Aorta (tissue), 5 donors: Measurements from ENCODE around the gene WDR19. TPM values are rescaled to one million over a fixed set of nuclear protein-coding genes. Genes with fewer than 3 reads are reported as not detected.
A peak's percentile ranks its signal among the peaks of the same experiment; 100 is the strongest.

Experiments used
- ATAC-seq: fragments of 200-7000 bp; cut with Tn5 transposase; one replicate; pipeline ENCODE4 v1.9.1; 2022; ENCODE audit warnings: moderate library complexity; ENCODE audit not compliant: low FRiP score
- DNase-seq, 2 donors: peaks; one replicate each; pipeline ENCODE4 v3.0.0-alpha.2; 2020
- H3K27ac ChIP-seq, 2 donors: one replicate each; pipeline ENCODE4 v1.5.1; 2013; ENCODE audit warnings: low read length in 2 of 2, mild to moderate bottlenecking in 2 of 2, moderate library complexity in 2 of 2, control low read depth in 1 of 2, inconsistent platforms in 1 of 2, low read depth in 1 of 2
- H3K27me3 ChIP-seq, 2 donors: one replicate each; pipeline ENCODE4 v1.6.1; 2013; ENCODE audit warnings: control low read depth in 1 of 2, low read length in 1 of 2, mild to moderate bottlenecking in 1 of 2, moderate library complexity in 1 of 2; ENCODE audit not compliant: insufficient read depth in 2 of 2, control insufficient read depth in 1 of 2
- H3K36me3 ChIP-seq, 2 donors: one replicate each; pipeline ENCODE4 v1.6.1; 2013; ENCODE audit warnings: control low read depth in 1 of 2, low read length in 1 of 2, mild to moderate bottlenecking in 1 of 2; ENCODE audit not compliant: insufficient read depth in 2 of 2, control insufficient read depth in 1 of 2
- H3K4me1 ChIP-seq, 2 donors: one replicate each; pipeline ENCODE4 v1.6.1; 2013; ENCODE audit warnings: low read length in 2 of 2, control low read depth in 1 of 2, mild to moderate bottlenecking in 1 of 2, moderate library complexity in 1 of 2; ENCODE audit not compliant: insufficient read depth in 2 of 2, control insufficient read depth in 1 of 2
- H3K4me3 ChIP-seq, 2 donors: one replicate each; pipeline ENCODE4 v1.5.1; 2013; ENCODE audit warnings: low read length in 2 of 2, control low read depth in 1 of 2, mild to moderate bottlenecking in 1 of 2
- H3K9me3 ChIP-seq: one replicate; pipeline ENCODE4 v1.6.1; 2013; ENCODE audit warnings: mild to moderate bottlenecking, low read length; ENCODE audit not compliant: control insufficient read depth
- WGBS, 2 donors: extraction: QIAGEN DNeasy Blood & Tissue Kit; methylation state at CpG; one replicate each; pipeline ENCODE4 v1.1.7; 2013; 5-methylcytosine and 5-hydroxymethylcytosine counted together
- intact Hi-C, 2 donors: fragments of 100-400 bp; cut with DNase I; formaldehyde crosslinking; loops; one replicate each; pipeline versions ENCODE4 v1.14.2 to v1.15.0; 2022
- polyA plus RNA-seq, 2 donors: library from polyadenylated mRNA; stranded (reverse); fragments of 200-250 nt; gene quantifications; one replicate each; pipeline ENCODE4 v1.2.3, GENCODE V29; 2013
- total RNA-seq, 2 donors: library from RNA; stranded (reverse); fragmentation: NEBNext Ultra II Directional; extraction: Animal tissue kit (Norgen Biotek cat#: 25700); gene quantifications; one replicate each; pipeline ENCODE4 v1.2.1, GENCODE V29; 2021
- donor health status: healthy with polysubstance abuse.
- donor health status: Bipolar disorder and iron deficiency.
- donor health status: DM: no; HTN: no; CAD: no.
- donor health status: DM: no; HTN: no; CAD: no.
- donor health status: DM: yes; HTN: yes; CAD: no.

The WDR19 gene
- total and polyA plus RNA-seq, 4 donors = 24.0 to 86.9 (median 52.1) TPM

DNA sequence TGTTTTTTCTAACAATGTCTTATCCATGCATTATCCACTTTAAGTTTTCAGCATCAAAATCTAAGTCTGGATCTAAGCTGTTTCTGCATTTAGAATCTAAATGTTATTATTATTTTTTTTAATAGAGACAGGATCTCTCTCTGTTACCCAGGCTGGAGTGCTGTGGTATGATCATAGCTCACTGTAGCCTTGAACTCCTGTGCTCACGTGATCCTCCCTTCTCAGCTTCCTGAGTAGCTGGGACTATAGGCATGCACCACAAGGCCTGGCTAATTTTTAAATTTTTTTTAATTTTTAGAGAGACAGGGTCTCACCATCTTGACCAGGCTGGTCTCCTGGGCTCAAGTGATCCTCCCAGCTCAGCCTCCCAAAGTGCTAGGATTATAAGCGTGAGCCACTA lies 52.7 kb downstream of the WDR19 start:
- H3K9me3 ChIP-seq = no peaks in the 10 kb centered on the region
- WGBS, 2 donors = 95 to 96% methylated on average over 2 of the region's 2 CpGs
- ATAC-seq = no peak
- H3K4me3 ChIP-seq = no peak overlapping the region
- H3K36me3 ChIP-seq = peaks cover 0 to 2% of the 10 kb centered on the region in 2 donors
- no peaks in the 10 kb centered on the region for H3K27me3 ChIP-seq
- no peak for DNase-seq
- H3K4me1 ChIP-seq = peaks cover 0 to 4% of the 10 kb centered on the region in 2 donors
- intact Hi-C loops = loop anchor here in 1 of 2 donors (5.0 kb wide), 1 partner anchor 53 kb away; the partner anchor contains the start of gene WDR19
- H3K27ac ChIP-seq = no peak overlapping the region

GRCh38 chr4:39235696-39236095 lies 53.4 kb downstream of the WDR19 start:
- WGBS, 2 donors = 3 to 7% methylated on average over 2 of the region's 2 CpGs
- Histone ChIP-seq H3K4me1 (peaks cover 0 to 4% of the 10 kb centered on the region in 2 donors), H3K9me3 (no peaks in the 10 kb centered on the region), H3K27ac (no peak overlapping the region), H3K4me3 (no peak overlapping the region), H3K36me3 (peaks cover 0 to 2% of the 10 kb centered on the region in 2 donors), H3K27me3 (no peaks in the 10 kb centered on the region)
- ATAC-seq = no peak
- intact Hi-C loops = loop anchor here in 1 of 2 donors (2.0 to 5.0 kb wide), 2 partner anchors 21 to 53 kb away; partner anchors contain the start of gene WDR19
- no peak for DNase-seq

- no peaks in the 10 kb centered on the region for H3K36me3 ChIP-seq
- H3K4me3 ChIP-seq = no peak overlapping the region
- H3K27me3 ChIP-seq = no peaks in the 10 kb centered on the region
- DNase-seq = no peak
- intact Hi-C loops = loop anchor here in 1 of 2 donors (2.0 to 5.0 kb wide), 2 partner anchors 20 to 55 kb away; partner anchors contain the start of gene WDR19
- ATAC-seq = no peak
- peak overlapping the region in 1 of 2 donors; percentile 5 for H3K27ac ChIP-seq
- no peaks in the 10 kb centered on the region for H3K9me3 ChIP-seq
- 66 to 87% methylated on average over 3 of the region's 3 CpGs for WGBS, 2 donors
- H3K4me1 ChIP-seq = peaks cover 0 to 4% of the 10 kb centered on the region in 2 donors
These were observed 54.9 kb downstream of the WDR19 start for GRCh38 chr4:39237179-39237578.

DNA sequence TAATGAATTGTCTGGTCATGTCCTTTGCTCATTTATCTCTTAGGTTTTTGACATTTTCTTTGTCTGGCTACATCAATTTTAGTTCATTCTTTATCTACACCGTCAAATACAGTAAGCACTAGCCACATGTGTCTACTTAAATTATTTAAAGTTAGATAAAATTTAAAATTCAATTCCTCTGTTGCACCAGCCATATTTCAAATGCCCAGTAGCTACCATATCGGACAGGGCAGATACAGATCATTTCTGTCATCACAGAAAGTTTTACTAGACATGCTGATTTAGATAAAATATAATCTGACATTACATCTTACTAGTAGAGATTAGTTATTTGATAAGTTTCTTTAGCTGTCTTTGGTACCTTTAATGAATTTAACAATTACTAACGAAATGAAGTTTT lies 61.1 kb downstream of the WDR19 start:
- no peak overlapping the region for H3K4me3 ChIP-seq
- peaks cover 0 to 1% of the 10 kb centered on the region in 2 donors for H3K36me3 ChIP-seq
- no peaks in the 10 kb centered on the region for H3K27me3 ChIP-seq
- no peaks in the 10 kb centered on the region for H3K4me1 ChIP-seq
- peaks cover 1% of the 10 kb centered on the region for H3K9me3 ChIP-seq
- ATAC-seq = no peak
- no peak for DNase-seq
- 96 to 98% methylated on average over 3 of the region's 3 CpGs for WGBS, 2 donors
- intact Hi-C loops = no loop called here
- no peak overlapping the region for H3K27ac ChIP-seq

DNA sequence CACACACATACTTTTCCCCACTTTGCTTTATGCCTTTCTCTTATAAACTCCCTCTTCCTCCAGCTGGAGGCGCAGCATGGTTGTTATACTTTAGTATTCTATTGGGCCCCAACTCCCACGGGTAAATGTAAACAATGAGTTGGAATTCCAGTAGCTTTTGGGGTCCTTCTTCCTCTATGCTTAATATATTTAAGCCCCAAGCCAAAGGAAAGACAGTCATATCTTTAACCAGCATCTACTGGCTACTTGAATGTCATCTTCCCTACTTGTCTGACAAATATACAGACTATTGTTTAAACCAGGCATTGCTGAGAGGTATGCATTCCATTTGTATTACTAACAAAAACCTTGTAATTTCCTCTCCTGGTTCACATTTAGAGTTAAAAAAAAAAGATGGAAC lies 72.9 kb downstream of the WDR19 start:
- no peaks in the 10 kb centered on the region for H3K9me3 ChIP-seq
- intact Hi-C loops = no loop called here
- H3K27ac ChIP-seq = peak overlapping the region in 1 of 2 donors; percentile 67
- H3K36me3 ChIP-seq = no peaks in the 10 kb centered on the region
- no peaks in the 10 kb centered on the region for H3K27me3 ChIP-seq
- DNase-seq (no peak), ATAC-seq (no peak)
- H3K4me1 ChIP-seq = peaks cover 0 to 4% of the 10 kb centered on the region in 2 donors
- 75 to 80% methylated on average over 2 of the region's 2 CpGs for WGBS, 2 donors
- H3K4me3 ChIP-seq = no peak overlapping the region

DNA sequence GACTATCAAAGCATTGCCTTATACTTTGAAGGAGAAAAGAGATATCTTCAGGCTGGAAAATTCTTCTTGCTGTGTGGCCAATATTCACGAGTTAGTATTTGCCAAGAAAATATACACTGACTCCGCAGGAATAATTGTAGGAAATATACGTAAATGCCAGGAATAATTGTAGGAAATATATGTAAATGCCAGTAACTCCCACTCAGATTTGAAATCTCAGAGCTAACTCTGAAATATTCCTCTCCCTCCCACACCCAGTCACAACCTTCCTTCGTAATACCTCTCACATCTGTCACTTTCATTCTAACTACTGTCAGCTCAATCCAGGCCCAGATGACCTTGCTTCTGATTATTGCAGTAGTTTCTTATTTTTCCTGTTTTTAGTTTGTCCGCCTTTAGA lies 73.5 kb downstream of the WDR19 start:
- ATAC-seq (peak; percentile 15), DNase-seq (no peak)
- Histone ChIP-seq H3K27ac (peak overlapping the region; percentile 59 to 94), H3K27me3 (no peaks in the 10 kb centered on the region), H3K4me1 (peaks cover 0 to 4% of the 10 kb centered on the region in 2 donors), H3K9me3 (no peaks in the 10 kb centered on the region), H3K36me3 (no peaks in the 10 kb centered on the region), H3K4me3 (no peak overlapping the region)
- WGBS, 2 donors = 29 to 34% methylated on average over 5 of the region's 5 CpGs
- intact Hi-C loops = loop anchor here in 1 of 2 donors (1.0 to 2.0 kb wide), 2 partner anchors 19 to 74 kb away; partner anchors contain the start of gene WDR19

DNA sequence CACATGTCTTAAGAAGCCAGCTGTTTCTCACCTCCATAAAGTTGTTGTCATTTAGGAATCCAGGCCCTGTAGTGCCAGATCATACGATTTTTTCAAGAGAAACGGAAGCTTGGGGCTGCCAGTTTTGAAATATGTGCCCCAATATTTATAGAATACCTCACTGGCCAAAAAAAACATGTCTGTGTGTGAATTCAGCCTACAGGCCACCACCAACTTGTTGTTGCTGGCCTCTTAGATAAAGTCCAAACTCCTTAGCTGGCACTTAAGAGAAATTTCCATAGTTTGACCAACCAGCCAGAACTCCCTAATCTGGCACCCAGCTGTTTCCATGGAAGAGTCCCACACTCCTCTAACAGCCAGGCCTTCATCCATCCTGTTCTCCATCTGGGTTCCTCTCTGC lies 74.1 kb downstream of the WDR19 start:
- no peaks in the 10 kb centered on the region for H3K36me3 ChIP-seq

GRCh38 chr4:39259571-39260330 lies 77.4 kb downstream of the WDR19 start:
- DNase-seq (no peak), ATAC-seq (no peak)
- Histone ChIP-seq H3K4me3 (no peak overlapping the region), H3K36me3 (no peaks in the 10 kb centered on the region), H3K9me3 (no peaks in the 10 kb centered on the region), H3K4me1 (peaks cover 0 to 4% of the 10 kb centered on the region in 2 donors), H3K27ac (no peak overlapping the region), H3K27me3 (no peaks in the 10 kb centered on the region)
- WGBS, 2 donors = 96 to 99% methylated on average over 4 of the region's 4 CpGs
- intact Hi-C loops = no loop called here

More for the DNA sequence above, 74.1 kb downstream of the WDR19 start:
- DNase-seq (peak in 1 of 2 donors; percentile 55), ATAC-seq (peak; percentile 81)
- H3K4me1 ChIP-seq = peaks cover 0 to 4% of the 10 kb centered on the region in 2 donors
- no peak overlapping the region for H3K4me3 ChIP-seq
- H3K27ac ChIP-seq = peak overlapping the region; percentile 59 to 94
- H3K27me3 ChIP-seq = no peaks in the 10 kb centered on the region
- 0 to 5% methylated on average over 2 of the region's 2 CpGs for WGBS, 2 donors
- no peaks in the 10 kb centered on the region for H3K9me3 ChIP-seq
- intact Hi-C loops = loop anchor here in 1 of 2 donors (1.0 to 2.0 kb wide), 2 partner anchors 20 to 74 kb away; partner anchors contain the start of gene WDR19

DNA sequence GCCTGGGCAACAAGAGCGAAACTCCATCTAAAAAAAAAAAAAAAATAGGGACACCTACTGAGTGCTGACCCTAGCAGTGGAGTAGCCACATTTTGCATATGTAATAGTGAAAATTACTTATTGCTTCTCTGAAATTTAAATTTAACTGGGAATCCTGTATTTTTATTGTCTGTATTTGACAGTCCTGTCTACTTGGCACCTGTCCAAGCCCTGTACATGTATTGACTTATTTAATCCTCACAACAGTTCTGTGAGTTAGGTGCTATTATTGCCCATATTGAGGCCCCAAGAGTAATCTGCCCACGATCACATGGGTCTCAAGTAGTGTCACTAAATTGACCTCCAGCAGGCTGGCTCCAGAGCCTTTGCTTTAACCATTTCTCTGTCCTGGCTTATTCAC lies 81.6 kb downstream of the WDR19 start:
- intact Hi-C loops = no loop called here
- no peaks in the 10 kb centered on the region for H3K9me3 ChIP-seq
- no peaks in the 10 kb centered on the region for H3K27me3 ChIP-seq
- no peak for ATAC-seq
- peaks cover 0 to 2% of the 10 kb centered on the region in 2 donors for H3K36me3 ChIP-seq
- H3K4me1 ChIP-seq = no peaks in the 10 kb centered on the region
- no peak overlapping the region for H3K4me3 ChIP-seq
- no peak overlapping the region for H3K27ac ChIP-seq
- no peak for DNase-seq
- WGBS, 2 donors = 92 to 98% methylated on average over 2 of the region's 2 CpGs
